ENCODE data around the gene GPR150. TPM values are rescaled to one million over a fixed set of nuclear protein-coding genes. Genes with fewer than 3 reads are reported as not detected.

Gene GPR150
- total and polyA plus RNA-seq, 2 experiments from 2014 or later = 0.10 to 0.21 TPM

DNA sequence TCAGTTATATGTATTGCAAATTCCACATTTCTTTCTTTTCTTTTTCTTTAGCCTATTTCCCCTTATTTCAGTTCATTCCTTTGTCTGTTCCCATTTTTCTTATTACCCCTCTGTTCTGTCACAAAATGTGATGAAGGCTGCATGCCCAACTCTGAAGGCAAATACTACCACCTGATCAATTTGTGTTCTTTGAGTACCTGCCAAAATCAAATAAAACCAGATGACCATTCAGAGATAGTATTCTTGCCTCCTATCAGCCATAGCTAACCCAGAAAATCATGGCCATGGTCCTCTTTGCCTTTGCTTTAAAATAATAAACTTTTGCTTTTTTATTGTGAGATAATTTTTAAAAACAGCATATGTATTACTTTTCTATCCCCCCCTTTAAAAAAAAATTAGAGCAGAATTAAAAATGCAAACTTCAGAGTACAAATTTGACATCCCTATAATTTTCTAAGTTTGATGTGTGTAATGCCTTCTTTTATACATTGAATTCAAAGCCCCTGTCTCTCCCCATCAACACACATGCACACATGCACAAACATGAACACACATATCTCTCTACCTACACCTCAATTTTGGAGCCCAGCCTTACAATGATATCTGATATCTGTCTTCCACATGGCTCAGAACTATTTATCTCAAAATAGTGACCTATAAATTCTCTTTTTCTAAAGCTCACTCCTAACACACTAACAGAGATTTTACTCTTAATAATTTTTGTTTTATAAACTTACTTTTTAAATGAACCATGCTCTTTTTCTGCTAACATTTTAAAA is 30.1 kb downstream of the GPR150 start:
- no peak overlapping the region for H3K27ac ChIP-seq (ENCODE audit: low read depth)
- H3K4me3 ChIP-seq = no peak overlapping the region
- Mint-ChIP-seq H3K27me3 (ENCODE audit: insufficient read depth, low read depth, poor library complexity) (peaks cover 6% of the 10 kb centered on the region), H3K4me1 (no peaks in the 10 kb centered on the region), H3K27ac (no peak overlapping the region), H3K36me3 (ENCODE audit: low read depth) (no peaks in the 10 kb centered on the region), H3K9me3 (no peaks in the 10 kb centered on the region), H3K4me3 (no peak overlapping the region)
- no peaks in the 10 kb centered on the region for H3F3A ChIP-seq (replicated peaks; ENCODE audit: low read depth)
- TF ChIP-seq EZH2phosphoT487 (IDR thresholded peaks at IDR 0.05; ENCODE audit: unreplicated experiment) = no peak
- TF ChIP-seq JUNB (IDR thresholded peaks at IDR 0.05; ENCODE audit: unreplicated experiment) = no peak
- no peak for TF ChIP-seq ZNF114 (CRISPR knock-in tag; IDR thresholded peaks at IDR 0.05)
- TF ChIP-seq, protein P1, sequence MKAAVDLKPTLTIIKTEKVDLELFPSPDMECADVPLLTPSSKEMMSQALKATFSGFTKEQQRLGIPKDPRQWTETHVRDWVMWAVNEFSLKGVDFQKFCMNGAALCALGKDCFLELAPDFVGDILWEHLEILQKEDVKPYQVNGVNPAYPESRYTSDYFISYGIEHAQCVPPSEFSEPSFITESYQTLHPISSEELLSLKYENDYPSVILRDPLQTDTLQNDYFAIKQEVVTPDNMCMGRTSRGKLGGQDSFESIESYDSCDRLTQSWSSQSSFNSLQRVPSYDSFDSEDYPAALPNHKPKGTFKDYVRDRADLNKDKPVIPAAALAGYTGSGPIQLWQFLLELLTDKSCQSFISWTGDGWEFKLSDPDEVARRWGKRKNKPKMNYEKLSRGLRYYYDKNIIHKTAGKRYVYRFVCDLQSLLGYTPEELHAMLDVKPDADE (IDR thresholded peaks at IDR 0.05) = no peak
- TF ChIP-seq ZNF331 (CRISPR knock-in tag; IDR thresholded peaks at IDR 0.05; ENCODE audit: low read depth) = no peak
- no peak for TF ChIP-seq NANOG (IDR thresholded peaks at IDR 0.05; ENCODE audit: borderline replicate concordance)
- TF ChIP-seq, protein P2, sequence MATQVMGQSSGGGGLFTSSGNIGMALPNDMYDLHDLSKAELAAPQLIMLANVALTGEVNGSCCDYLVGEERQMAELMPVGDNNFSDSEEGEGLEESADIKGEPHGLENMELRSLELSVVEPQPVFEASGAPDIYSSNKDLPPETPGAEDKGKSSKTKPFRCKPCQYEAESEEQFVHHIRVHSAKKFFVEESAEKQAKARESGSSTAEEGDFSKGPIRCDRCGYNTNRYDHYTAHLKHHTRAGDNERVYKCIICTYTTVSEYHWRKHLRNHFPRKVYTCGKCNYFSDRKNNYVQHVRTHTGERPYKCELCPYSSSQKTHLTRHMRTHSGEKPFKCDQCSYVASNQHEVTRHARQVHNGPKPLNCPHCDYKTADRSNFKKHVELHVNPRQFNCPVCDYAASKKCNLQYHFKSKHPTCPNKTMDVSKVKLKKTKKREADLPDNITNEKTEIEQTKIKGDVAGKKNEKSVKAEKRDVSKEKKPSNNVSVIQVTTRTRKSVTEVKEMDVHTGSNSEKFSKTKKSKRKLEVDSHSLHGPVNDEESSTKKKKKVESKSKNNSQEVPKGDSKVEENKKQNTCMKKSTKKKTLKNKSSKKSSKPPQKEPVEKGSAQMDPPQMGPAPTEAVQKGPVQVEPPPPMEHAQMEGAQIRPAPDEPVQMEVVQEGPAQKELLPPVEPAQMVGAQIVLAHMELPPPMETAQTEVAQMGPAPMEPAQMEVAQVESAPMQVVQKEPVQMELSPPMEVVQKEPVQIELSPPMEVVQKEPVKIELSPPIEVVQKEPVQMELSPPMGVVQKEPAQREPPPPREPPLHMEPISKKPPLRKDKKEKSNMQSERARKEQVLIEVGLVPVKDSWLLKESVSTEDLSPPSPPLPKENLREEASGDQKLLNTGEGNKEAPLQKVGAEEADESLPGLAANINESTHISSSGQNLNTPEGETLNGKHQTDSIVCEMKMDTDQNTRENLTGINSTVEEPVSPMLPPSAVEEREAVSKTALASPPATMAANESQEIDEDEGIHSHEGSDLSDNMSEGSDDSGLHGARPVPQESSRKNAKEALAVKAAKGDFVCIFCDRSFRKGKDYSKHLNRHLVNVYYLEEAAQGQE (IDR thresholded peaks at IDR 0.05; ENCODE audit: unreplicated experiment) = no peak
- TF ChIP-seq POLR2AphosphoS5 (IDR thresholded peaks at IDR 0.05; ENCODE audit: low read depth) = no peak
- no peak for TF ChIP-seq EZH2 (IDR thresholded peaks at IDR 0.05; ENCODE audit: low read depth, unreplicated experiment)
- TF ChIP-seq CREB1 (CRISPR knock-in tag; IDR thresholded peaks at IDR 0.05; ENCODE audit: low read depth) = no peak
- TF ChIP-seq STAT1 (IDR thresholded peaks at IDR 0.05; ENCODE audit: unreplicated experiment) = no peak
- H3K36me3 ChIP-seq (ENCODE audit: insufficient read depth) = no peaks in the 10 kb centered on the region
- no peak overlapping the region for H3K4me2 ChIP-seq
- no peaks in the 10 kb centered on the region for H4K20me1 ChIP-seq (replicated peaks; ENCODE audit: insufficient read depth)
- no peak for DNase-seq (ENCODE audit: low spot score)
- H3K79me2 ChIP-seq (replicated peaks; ENCODE audit: insufficient read depth) = no peaks in the 10 kb centered on the region
- no peaks in the 10 kb centered on the region for H3K27me3 ChIP-seq (ENCODE audit: insufficient read depth)
- H3K4me1 ChIP-seq (ENCODE audit: insufficient read depth) = no peaks in the 10 kb centered on the region
- ATAC-seq = no peak
- no peak overlapping the region for H2AFZ ChIP-seq
- no peaks in the 10 kb centered on the region for H3K9me2 ChIP-seq (ENCODE audit: insufficient read depth)

DNA sequence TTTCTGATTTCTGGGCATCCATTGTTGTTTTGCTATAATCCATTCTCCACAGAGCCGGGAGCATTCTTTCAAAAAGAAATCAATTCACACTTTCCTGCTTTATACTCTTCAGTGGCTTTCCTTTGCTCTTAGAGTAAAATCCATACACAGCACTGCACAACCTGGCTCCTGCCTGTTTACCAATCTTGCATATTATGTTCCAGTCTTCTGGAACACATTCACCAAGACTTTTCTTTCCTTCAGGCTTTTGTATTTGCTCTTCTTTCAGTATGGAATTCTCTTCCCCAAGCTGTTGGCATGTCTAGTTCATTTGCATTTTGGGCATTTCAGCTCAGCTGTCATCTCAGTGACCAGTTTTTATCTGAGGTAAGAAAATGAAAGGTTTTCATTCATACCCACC is 33.0 kb downstream of the GPR150 start:
- H3K4me2 ChIP-seq = no peak overlapping the region
- no peaks in the 10 kb centered on the region for H3K4me1 ChIP-seq (ENCODE audit: insufficient read depth)
- DNase-seq (ENCODE audit: low spot score) = no peak
- no peaks in the 10 kb centered on the region for H3K36me3 ChIP-seq (ENCODE audit: insufficient read depth)
- H3K27me3 Mint-ChIP-seq (ENCODE audit: insufficient read depth, low read depth, poor library complexity) = no peaks in the 10 kb centered on the region
- H3K9me2 ChIP-seq (ENCODE audit: insufficient read depth) = no peaks in the 10 kb centered on the region
- no peaks in the 10 kb centered on the region for H3K9me3 Mint-ChIP-seq
- no peak for ATAC-seq
- H3K27ac ChIP-seq (ENCODE audit: low read depth) = no peak overlapping the region
- no peaks in the 10 kb centered on the region for H3K36me3 Mint-ChIP-seq (ENCODE audit: low read depth)
- no peak overlapping the region for H2AFZ ChIP-seq
- H3K79me2 ChIP-seq (replicated peaks; ENCODE audit: insufficient read depth) = no peaks in the 10 kb centered on the region
- no peak overlapping the region for H3K4me3 Mint-ChIP-seq
- no peaks in the 10 kb centered on the region for H3F3A ChIP-seq (replicated peaks; ENCODE audit: low read depth)
- no peak overlapping the region for H3K27ac Mint-ChIP-seq
- H4K20me1 ChIP-seq (replicated peaks; ENCODE audit: insufficient read depth) = no peaks in the 10 kb centered on the region
- no peaks in the 10 kb centered on the region for H3K27me3 ChIP-seq (ENCODE audit: insufficient read depth)
- H3K4me3 ChIP-seq = no peak overlapping the region
- H3K4me1 Mint-ChIP-seq = no peaks in the 10 kb centered on the region
- TF ChIP-seq STAT1 (IDR thresholded peaks at IDR 0.05; ENCODE audit: unreplicated experiment) (no peak), ZNF114 (CRISPR knock-in tag; IDR thresholded peaks at IDR 0.05) (no peak), EZH2 (IDR thresholded peaks at IDR 0.05; ENCODE audit: low read depth, unreplicated experiment) (no peak), ZNF331 (CRISPR knock-in tag; IDR thresholded peaks at IDR 0.05; ENCODE audit: low read depth) (no peak)
- TF ChIP-seq, protein P3, sequence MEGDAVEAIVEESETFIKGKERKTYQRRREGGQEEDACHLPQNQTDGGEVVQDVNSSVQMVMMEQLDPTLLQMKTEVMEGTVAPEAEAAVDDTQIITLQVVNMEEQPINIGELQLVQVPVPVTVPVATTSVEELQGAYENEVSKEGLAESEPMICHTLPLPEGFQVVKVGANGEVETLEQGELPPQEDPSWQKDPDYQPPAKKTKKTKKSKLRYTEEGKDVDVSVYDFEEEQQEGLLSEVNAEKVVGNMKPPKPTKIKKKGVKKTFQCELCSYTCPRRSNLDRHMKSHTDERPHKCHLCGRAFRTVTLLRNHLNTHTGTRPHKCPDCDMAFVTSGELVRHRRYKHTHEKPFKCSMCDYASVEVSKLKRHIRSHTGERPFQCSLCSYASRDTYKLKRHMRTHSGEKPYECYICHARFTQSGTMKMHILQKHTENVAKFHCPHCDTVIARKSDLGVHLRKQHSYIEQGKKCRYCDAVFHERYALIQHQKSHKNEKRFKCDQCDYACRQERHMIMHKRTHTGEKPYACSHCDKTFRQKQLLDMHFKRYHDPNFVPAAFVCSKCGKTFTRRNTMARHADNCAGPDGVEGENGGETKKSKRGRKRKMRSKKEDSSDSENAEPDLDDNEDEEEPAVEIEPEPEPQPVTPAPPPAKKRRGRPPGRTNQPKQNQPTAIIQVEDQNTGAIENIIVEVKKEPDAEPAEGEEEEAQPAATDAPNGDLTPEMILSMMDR (conservative IDR thresholded peaks at IDR 0.05; ENCODE audit: low read depth in 2 of 2) = no peak
- TF ChIP-seq, protein P2 (IDR thresholded peaks at IDR 0.05; ENCODE audit: unreplicated experiment) = no peak
